GM19372 (cell line): ENCODE measurements around the gene CADM3.

Experiments used
- ATAC-seq: cut with Tn5 transposase; IDR thresholded peaks from one replicate; pipeline ENCODE4 v1.9.1; 2021; ENCODE audit warnings: mild to moderate bottlenecking, low read depth, moderate library complexity; ENCODE audit not compliant: unreplicated experiment

CADM3 gene

DNA sequence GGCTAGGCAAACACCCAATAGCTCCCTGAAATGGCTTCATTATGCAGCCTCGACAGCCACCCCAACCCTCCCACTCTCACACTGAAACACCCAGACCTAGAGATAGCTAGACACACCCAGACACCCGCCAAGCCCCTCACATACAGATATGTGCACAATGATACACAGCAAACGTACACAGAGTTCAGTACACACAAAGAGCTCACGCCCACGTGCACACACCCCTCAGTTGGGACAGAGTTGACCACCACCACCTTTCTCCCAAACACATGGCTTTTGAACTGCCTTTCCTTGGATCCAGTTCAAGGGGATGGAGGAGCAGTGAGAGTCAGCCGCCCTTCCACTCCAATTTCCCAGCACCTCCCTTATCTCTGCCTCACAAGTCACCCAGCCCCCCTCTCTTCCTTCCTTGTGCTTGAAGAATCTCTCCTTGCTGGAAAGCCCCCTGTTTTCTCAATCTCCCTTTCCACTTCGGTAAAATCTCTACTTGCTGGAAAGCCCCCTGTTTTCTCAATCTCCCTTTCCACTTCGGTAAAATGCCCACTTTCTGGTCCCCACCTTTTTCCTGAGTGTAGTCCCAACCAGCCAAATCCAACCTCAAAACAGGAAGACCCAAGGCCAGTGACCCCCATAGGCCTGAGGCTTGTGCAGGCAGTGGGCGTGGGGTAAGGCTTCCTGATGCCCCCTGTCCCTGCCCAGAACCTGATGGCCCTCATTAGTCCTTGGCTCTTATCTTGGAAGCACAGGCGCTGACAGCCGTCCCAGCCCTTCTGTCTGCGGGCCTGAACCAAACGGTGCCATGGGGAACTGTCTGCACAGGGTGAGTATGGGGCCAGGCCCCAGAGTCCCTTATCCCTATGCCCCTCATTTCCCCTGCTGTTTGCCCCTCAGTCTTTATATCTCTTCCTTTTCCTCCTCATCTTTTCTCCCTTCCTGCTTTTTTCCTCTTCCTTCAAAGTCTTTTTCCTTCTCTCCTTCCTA lies 33.0 kb downstream of the CADM3 start, which contains the start of gene ACKR1:
TSS of gene ACKR1 (plus strand) at position 715 of the 981 bp plus-strand sequence. CDS start at position 800, 85 bp downstream.
- ATAC-seq = no peak

DNA sequence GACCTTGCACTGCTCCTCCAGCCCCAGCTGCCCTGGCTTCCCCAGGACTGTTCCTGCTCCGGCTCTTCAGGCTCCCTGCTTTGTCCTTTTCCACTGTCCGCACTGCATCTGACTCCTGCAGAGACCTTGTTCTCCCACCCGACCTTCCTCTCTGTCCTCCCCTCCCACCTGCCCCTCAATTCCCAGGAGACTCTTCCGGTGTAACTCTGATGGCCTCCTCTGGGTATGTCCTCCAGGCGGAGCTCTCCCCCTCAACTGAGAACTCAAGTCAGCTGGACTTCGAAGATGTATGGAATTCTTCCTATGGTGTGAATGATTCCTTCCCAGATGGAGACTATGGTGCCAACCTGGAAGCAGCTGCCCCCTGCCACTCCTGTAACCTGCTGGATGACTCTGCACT lies 33.8 kb downstream of the CADM3 start:
- no peak for ATAC-seq

DNA sequence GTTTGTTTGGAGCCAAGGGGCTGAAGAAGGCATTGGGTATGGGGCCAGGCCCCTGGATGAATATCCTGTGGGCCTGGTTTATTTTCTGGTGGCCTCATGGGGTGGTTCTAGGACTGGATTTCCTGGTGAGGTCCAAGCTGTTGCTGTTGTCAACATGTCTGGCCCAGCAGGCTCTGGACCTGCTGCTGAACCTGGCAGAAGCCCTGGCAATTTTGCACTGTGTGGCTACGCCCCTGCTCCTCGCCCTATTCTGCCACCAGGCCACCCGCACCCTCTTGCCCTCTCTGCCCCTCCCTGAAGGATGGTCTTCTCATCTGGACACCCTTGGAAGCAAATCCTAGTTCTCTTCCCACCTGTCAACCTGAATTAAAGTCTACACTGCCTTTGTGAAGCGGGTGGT lies 34.7 kb downstream of the CADM3 start:
- no peak for ATAC-seq

DNA sequence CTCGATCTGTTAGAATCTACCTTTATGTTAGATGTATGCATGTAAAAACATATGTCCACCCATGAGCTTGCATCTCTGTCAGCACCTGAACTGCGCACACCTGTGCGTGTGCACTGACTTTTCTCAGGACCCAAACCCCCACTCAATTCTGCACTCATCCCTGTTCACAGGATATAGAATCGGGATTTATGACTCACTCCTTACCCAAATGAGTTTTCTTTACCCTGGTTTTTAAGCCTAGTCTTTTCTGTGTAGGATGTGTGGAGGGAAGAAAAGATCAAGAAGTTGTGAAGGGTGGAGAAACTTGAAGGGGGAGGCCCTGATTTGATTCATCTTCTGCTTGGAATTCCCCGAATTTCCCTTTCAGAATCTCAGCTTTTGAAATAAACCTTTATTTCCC lies 35.7 kb downstream of the CADM3 start:
- no peak for ATAC-seq

DNA sequence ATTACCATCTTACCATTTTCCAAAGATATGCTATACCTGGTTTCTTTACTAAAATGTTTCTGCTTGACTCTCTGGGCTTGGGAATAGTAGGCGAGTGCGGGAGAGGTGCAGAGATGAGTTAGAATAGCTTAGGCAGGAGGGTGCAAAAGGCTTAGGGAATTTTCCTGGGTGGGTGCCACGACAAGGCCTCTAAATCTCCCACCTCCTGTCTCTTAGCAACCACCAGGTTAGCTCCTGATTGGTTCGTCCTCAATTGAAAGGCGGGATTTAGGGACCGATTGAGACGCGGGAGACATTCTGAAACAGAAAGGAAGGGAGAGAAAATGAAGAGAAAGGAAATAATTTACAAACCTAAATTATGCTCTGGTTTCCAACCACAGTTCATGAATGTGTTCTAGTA lies 36.4 kb downstream of the CADM3 start:
- no peak for ATAC-seq

DNA sequence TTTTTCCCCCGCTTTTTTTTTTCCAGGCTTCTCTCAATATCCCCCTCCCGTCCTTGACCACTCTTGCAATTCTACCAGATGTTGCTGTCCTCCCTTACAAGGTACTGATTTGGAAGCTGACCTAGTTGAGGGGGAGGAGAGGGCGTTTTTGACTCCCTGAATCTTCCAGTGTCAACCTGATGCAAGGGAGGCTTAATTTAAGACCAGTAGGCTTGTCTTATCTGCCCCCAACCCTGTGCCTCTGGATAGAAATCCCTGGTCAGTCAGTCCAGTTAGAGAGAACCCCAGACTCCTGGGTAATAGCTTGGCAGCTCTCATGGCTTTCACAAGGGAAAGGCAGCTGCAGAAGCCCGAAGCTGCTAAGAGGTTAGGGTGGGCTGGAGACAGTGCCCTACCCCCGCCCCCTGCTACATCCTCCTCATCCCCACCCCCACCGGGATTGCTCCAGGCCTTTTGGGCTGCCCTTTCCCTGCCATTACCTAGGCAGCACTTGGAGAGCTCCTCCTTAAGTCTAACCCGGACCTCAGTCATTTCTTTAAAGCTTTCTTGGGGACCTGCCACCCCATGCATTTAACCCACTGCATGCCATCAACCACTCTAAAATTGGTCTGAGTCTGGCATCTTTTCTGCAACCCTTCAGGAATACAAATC lies 36.9 kb downstream of the CADM3 start:
- no peak for ATAC-seq

DNA sequence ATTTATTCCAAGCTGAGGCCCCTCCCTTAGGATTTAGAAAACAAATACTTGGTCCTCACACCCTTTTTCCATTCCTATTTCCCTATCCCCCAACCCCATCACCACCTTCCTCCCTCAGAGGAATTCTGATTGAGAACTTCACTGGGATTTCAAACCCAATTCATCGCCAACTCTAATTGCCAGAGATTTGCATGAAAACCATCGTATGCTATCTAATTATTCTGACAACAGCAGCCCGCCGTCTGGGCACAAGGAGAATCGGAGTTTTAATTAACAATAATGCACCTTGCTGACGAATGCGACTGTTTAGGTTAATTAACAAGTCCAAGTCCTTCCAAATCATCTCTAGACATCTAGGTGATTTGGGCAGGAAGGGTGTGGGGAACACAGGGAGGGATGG lies 37.6 kb downstream of the CADM3 start:
- ATAC-seq = no peak

DNA sequence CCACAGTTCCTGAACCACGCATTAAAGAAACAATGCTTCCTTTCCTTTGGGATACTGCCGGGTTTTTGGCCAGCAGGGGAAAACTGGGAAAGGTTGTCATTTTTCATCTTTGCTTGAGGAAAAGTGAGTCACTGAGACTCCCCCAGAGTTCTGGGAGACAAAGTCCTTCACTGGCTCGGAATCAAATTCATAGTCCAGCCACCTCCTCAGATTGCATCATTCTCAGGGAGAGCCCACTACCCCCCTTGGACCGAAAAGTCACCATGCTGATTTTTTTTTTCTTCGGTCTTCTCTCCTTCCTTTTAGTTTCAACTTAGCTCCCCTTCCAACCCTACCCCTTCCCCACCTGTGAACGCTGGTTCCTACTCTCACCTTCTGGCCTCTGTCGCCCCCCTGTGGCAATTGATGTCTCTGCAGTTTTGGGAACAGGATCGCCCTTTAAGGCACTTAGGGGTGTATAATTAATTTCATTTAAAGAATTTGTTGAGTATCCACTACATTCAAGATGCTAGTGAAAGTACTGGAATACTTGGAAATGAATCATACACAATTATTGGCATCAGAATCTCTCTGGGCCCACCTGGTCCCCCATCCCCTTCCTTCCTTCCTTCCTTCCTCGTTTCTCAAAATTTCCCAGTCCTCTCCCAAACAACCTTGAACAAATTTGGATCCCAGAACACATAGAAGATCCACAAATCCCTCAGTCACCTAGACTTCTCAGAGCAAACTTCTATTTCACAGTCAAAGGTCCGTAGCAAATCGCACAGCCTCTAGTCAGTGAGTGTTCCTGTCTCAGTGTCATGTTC lies 40.1 kb downstream of the CADM3 start:
- no peak for ATAC-seq

DNA sequence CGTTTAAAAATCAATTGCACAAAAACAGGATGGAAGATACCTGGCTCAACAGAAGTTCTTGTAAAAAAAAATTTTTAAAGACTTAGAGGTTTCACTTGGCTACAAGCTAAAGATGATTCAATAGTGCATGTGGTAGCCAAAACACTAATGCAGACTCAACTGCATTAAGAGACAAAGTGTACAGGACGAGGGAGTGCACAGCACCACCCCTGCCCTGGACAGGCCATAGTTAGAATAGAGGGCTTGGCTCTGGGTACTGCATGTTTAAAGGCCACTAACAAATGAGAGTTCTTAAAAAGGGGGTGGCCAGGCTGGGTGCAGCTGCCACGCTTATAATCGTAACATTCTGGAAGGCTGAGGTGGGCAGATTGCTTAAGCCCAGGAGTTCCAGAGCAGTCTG lies 41.2 kb downstream of the CADM3 start:
- no peak for ATAC-seq

DNA sequence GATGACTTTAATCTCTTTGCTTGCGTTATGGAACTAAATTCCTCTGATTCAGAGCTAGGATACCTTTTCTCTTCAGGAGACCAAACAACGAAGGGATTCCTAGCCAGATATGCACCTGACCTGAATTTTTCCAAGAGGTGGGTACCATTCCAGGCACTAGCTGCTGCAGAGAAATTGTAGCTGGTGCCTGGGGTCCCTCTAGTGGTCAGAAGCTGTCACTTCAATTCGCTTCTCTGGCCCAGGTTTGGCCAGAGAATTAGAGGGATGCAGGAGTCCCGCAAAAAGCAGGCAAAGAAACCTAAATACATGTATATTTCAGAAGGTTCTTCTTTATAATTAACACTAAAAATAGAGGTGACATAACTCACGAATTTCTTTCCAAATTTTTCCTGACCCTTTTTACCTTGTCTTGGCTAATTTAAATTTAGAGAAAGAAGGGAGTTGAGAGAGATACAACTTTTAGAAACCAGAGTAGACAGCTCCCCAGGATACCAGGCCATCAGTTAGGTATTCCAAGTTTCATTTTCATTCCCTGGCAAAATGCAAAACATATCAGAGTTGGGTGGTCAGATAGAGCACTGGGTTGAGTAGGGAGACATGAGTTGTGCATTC lies 42.8 kb downstream of the CADM3 start:
- peak; percentile 62 for ATAC-seq

DNA sequence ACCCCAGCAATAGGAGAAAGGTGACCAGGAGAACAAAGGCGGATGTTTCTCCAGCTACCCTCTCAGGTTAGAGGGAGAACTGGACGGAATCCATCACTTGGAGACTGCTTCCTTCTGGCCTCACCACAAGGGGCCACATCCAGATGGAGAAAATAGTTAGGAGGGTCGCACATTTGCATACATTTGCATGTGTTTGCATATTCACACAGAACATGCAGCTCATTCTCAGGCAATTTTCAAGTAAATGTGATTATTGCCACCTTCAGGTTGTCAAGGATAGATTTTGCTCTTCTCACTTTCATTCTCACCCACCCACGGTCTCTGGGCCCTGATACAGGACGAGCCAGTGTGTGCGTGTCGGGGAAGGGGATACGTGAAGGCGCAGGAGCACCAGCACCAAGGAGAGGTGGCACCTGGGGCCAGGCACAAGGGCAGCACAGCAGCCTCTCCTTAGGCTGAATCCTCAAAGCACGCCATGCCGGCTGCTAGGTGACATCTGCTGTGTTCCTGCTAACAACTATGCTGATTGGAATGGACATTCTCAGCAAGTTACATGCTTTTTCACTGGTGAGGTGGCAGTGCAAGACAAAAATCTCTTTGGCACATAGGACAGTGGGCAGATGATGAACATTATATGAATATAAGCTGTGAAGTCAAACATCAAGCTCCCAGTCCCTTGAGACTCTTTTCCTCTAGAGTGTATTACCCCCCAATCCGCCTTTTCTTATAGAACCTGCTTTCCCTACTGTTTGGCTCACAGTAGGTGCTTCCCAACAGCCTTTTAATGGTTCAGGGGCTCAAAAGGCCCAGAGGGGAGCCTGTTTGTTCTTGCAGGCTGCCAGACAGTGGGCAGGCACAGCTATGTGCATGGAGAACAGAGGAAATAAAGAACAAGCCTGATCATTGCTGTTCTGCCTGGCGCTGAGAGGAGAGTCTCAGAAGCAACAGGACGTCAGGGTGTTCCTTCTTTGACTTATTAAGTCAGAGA lies 47.5 kb downstream of the CADM3 start:
- ATAC-seq = no peak

DNA sequence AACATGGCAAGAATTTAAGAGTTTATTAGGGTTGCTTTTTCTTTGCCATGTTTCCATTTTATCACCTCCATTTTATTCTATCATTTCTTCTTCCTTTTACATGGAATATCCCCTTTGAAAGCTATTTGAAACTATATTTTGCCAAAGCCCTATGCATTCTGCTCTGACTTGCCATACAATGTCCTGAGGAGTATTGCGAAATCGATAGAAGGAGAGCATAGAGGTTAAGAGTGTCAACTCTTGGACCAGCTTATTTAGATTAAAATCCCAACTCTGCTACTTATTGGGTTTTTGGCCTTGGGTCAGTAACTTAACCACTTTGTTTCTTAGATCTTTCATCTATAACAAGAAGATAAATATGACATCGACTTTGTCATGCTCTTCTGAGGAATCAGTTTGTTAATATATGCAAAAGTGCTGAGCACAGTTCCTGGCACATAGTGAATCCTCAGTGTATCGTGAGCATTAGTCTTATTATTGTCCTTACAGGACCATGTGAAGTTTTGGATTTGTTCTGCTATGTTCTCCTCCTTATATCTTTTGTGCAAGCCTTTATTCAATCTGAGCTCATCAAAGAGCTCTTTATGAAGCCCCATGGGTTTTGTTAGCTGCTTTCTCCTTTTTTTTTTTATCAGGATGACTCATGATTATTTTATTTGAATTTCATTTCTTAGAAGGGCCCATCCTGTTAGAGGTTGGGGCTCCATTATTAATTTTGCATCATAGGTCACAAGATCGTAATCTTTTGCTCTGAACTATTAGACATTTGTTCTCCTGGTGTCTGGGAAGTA lies 50.9 kb downstream of the CADM3 start:
- ATAC-seq = no peak

DNA sequence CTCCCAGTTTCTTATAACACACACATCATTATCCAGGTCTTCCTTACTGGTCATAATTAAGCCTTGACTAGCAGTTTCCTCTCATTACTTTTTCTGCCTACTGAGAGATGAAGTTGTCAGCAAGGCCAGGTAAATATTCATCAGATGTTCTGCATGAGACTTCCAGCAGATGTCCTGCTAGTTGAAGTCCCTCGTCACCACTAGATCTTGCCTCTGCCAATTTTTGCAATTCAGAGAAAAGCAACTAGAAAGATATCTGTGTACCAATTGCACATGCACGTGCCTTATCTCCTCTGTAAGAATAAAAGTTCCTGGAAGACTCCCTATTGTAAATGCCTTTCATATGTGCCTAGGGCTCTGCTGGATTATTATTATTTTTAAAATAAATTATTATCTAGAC lies 51.6 kb downstream of the CADM3 start:
- ATAC-seq = no peak

DNA sequence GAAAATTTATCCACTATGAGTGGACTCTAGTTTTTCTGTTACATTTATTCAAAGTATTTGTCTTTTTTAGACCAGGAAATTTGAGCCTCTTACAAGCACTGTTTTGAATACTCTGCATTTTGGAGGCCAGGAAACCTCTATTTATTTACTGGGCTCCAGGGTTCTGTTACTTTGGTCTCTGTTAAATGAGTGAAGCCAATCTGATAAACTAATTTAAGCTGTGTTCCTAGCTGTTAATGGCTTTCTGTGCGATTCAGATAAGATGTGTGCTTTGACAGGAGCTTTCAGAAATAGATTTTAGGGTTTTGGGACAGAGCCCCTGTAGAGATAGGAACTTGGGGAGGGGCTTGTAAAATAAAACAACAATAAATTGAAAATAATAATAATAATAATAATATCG lies 57.1 kb downstream of the CADM3 start:
- ATAC-seq = no peak

DNA sequence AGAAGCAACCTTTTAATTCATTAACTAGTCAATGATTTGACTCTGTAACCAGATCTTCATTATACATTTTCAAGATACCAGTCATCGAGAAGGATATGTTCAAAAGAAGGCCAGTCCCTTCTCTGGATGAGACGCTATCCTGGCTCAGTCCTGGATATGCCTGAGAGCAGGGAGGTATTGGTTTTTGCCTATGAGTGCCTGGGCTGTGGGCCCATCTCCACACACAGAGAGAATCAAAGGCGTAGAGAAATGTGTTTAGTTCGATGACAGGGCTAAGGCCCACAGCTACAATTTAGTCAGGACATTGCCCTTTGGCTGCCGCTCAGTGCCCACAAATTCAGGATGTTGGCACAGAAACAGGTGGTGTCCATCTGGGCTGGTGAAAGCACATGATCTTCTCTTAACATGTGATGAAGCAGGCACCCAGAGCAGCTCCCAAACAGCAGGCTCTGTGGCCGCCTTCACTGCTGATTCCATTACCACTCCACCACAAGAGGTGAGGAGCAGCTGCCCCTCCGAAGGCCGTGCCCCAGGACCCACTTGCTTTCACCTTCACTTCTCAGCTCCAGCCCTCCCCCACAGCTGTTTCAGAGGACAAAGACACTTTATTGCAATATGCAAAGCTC lies 58.0 kb downstream of the CADM3 start:
- ATAC-seq = no peak

DNA sequence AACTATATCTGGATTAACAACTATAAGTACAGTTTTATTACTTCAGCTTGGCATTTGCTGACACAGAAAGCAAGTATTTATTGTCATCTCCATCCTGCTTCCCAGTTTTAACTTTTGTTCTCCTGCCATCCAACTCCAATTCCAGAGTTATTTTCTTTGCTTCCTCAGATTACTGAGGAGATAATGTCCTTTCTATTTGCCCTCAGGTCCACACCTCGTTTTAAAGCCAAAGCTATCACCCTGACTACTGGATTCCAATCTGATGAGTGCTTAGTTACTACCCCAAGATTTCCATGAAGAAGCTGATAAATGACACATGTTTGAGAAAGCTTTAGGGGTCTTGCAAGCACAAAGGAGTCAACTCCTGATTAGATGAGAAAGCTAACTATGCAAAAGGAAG lies 58.5 kb downstream of the CADM3 start:
- no peak for ATAC-seq

DNA sequence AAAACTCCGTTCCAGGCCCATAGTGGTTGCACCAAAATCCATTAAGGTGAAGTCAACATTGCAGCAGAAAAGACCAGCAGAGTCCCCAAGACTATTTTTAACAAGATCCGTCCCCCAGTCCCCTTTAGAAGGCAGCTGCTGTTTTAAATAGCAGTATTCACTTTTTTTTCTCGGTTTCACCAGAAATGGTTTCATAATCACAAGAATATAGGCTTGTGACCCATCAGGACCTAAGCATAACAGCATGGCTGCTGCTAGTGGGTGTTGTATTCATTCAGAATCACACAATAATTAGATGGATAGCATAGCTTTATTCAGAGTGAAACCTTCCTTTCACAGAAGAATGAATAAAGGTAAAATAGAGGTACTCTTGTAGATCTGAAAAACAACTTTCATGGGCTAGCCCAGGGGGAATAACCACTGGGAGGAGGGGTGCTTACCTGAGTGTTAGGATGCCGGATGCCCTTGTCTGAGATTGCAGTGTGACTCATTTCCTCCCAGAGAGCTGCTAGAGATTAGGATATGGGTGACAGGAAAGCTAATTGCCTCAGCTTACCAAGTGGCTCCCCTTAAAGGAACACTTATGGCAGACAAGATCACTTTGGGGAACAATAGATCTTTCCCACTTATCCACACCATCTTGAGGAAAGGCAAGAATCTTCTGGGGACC lies 68.3 kb downstream of the CADM3 start:
- no peak for ATAC-seq

DNA sequence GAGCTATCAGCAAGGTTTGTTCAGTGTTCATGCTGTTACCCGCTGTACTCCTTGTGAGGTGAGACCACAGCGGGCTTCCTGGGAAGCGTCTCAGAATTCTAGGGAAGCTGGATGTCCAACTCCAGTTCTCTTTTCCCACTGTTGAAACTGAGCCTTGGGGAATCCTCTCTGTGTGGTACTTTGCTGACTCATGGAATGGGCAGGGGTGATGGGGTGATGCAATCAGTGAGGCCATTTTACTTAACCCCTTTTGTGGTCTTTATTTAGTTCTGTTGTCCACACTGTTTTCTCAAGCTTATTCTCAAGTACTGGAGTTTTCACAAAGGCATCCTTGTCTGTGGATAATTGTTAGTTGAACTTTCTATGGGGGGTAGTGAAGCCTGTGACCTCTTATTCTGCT lies 75.9 kb downstream of the CADM3 start:
- no peak for ATAC-seq
